ENCODE results near the gene IZUMO1.

The IZUMO1 gene

GRCh38 chr19:48755787-48756186 lies 9.1 kb upstream of the IZUMO1 start:
- DNase-seq, result no peak
- intact Hi-C loops (cut with DNase I; ENCODE audit: low total_unique reads), result no loop called here
- Histone ChIP-seq H3K9me3 (no peaks in the 10 kb centered on the region), H3K27ac (no peak overlapping the region), H3K4me1 (peaks cover 0 to 12% (median 9%) of the 10 kb centered on the region in 4 donors), H3K4me3 (no peak overlapping the region), H3K27me3 (peaks cover 0 to 48% of the 10 kb centered on the region in 2 donors), H3K36me3 (no peaks in the 10 kb centered on the region)
- TF ChIP-seq CTCF (IDR thresholded peaks at IDR 0.05), result no peak

GRCh38 chr19:48755084-48755641 lies 8.5 kb upstream of the IZUMO1 start, which contains the start of gene FGF21:
Gene FGF21, plus strand, starts transcription at chr19:48755524. Its CDS starts 713 bp downstream, at chr19:48756237.
- Histone ChIP-seq H3K36me3 (peaks cover 0 to 5% (median 0%) of the 10 kb centered on the region in 3 donors), H3K9me3 (no peaks in the 10 kb centered on the region), H3K4me1 (peaks cover 0 to 12% (median 9%) of the 10 kb centered on the region in 4 donors), H3K27ac (no peak within 1 kb of the TSS), H3K4me3 (no peak within 1 kb of the TSS), H3K27me3 (peaks cover 0 to 50% of the 10 kb centered on the region in 2 donors)
- intact Hi-C loops (cut with DNase I; ENCODE audit: low total_unique reads), result no loop called here
- no peak for DNase-seq
- TF ChIP-seq CTCF (IDR thresholded peaks at IDR 0.05), result no peak

- peak within 1 kb of the TSS; percentile 27 to 47 for H3K4me3 ChIP-seq
- H3K36me3 ChIP-seq, result peaks cover 0 to 11% (median 0%) of the 10 kb centered on the region in 3 donors
- H3K27me3 ChIP-seq, result peaks cover 0 to 59% of the 10 kb centered on the region in 2 donors
- no peak within 1 kb of the TSS for H3K27ac ChIP-seq
- intact Hi-C loops (cut with DNase I; ENCODE audit: low total_unique reads), result no loop called here
- H3K4me1 ChIP-seq, result peaks cover 0 to 12% (median 9%) of the 10 kb centered on the region in 4 donors
- TF ChIP-seq CTCF (IDR thresholded peaks at IDR 0.05), result no peak
- H3K9me3 ChIP-seq, result no peaks in the 10 kb centered on the region
- peak in 1 of 2 donors; percentile 37 for DNase-seq
Measured at GRCh38 chr19:48752496-48753365, 6.0 kb upstream of the IZUMO1 start, which contains the start of gene FUT1. Gene FUT1, minus strand, starts transcription at chr19:48752641. Its CDS starts 1,360 bp downstream, at chr19:48751281.

GRCh38 chr19:48751845-48752495 lies 5.3 kb upstream of the IZUMO1 start:
- no peaks in the 10 kb centered on the region for H3K9me3 ChIP-seq
- DNase-seq, result no peak
- H3K36me3 ChIP-seq, result peaks cover 0 to 11% (median 0%) of the 10 kb centered on the region in 3 donors
- H3K4me1 ChIP-seq, result peaks cover 0 to 13% (median 11%) of the 10 kb centered on the region in 4 donors
- intact Hi-C loops (cut with DNase I; ENCODE audit: low total_unique reads), result no loop called here
- H3K4me3 ChIP-seq, result peak overlapping the region; percentile 27 to 47
- H3K27me3 ChIP-seq, result peaks cover 0 to 57% of the 10 kb centered on the region in 2 donors
- no peak overlapping the region for H3K27ac ChIP-seq
- no peak for TF ChIP-seq CTCF (IDR thresholded peaks at IDR 0.05)

- Histone ChIP-seq H3K4me3 (no peak overlapping the region), H3K27ac (no peak overlapping the region), H3K4me1 (peaks cover 0 to 16% (median 11%) of the 10 kb centered on the region in 4 donors), H3K27me3 (peaks cover 0 to 60% of the 10 kb centered on the region in 2 donors), H3K9me3 (no peaks in the 10 kb centered on the region), H3K36me3 (peaks cover 0 to 11% (median 0%) of the 10 kb centered on the region in 3 donors)
- no peak for DNase-seq
- TF ChIP-seq CTCF (IDR thresholded peaks at IDR 0.05), result no peak
- intact Hi-C loops (cut with DNase I; ENCODE audit: low total_unique reads), result no loop called here
Measured at GRCh38 chr19:48750771-48751504, 4.2 kb upstream of the IZUMO1 start.

All from tibial artery (tissue), 4 donors.